Neural cell (in vitro differentiated cells): ENCODE measurements around the gene OR6A2.

Experiments used
- CTCF ChIP-seq: fragments of 450-650 bp; IDR thresholded peaks from 2 replicates; pipeline ENCODE4 v1.5.1; 2014; ENCODE audit warnings: antibody characterized with exemption, mild to moderate bottlenecking, moderate library complexity; ENCODE audit not compliant: poor library complexity, severe bottlenecking
- EP300 ChIP-seq: fragments of 450-650 bp; conservative IDR thresholded peaks from 2 replicates; pipeline ENCODE4 v1.6.1; 2014; ENCODE audit warnings: antibody characterized with exemption, mild to moderate bottlenecking, moderate library complexity; ENCODE audit not compliant: poor library complexity, severe bottlenecking
- EZH2 ChIP-seq: fragments of 200-600, 300-800 bp; shearing (Covaris generic), sonication (generic); IDR thresholded peaks from 2 replicates; pipeline ENCODE4 v1.6.1; 2014; ENCODE audit warnings: antibody characterized with exemption, low read length, borderline replicate concordance, mild to moderate bottlenecking; ENCODE audit not compliant: insufficient read depth, poor library complexity, severe bottlenecking
- MXI1 ChIP-seq: fragments of 450-650 bp; conservative IDR thresholded peaks from 2 replicates; pipeline ENCODE4 v1.6.1; 2014; ENCODE audit warnings: antibody characterized with exemption, mild to moderate bottlenecking; ENCODE audit not compliant: poor library complexity, severe bottlenecking
- POLR2AphosphoS5 ChIP-seq: IDR thresholded peaks from 2 replicates; pipeline ENCODE4 v1.6.1; 2012
- RAD21 ChIP-seq: fragments of 450-650 bp; conservative IDR thresholded peaks from 2 replicates; pipeline ENCODE4 v1.6.1; 2014; ENCODE audit warnings: antibody characterized with exemption, mild to moderate bottlenecking, moderate library complexity
- REST ChIP-seq: IDR thresholded peaks from 2 replicates; pipeline ENCODE4 v1.6.1; 2012; ENCODE audit warnings: borderline replicate concordance
- SMC3 ChIP-seq: fragments of 450-650 bp; conservative IDR thresholded peaks from 2 replicates; pipeline ENCODE4 v1.6.1; 2014; ENCODE audit warnings: antibody characterized with exemption, mild to moderate bottlenecking, moderate library complexity; ENCODE audit not compliant: poor library complexity
- TAF1 ChIP-seq: IDR thresholded peaks from 2 replicates; pipeline ENCODE4 v1.6.1; 2012; ENCODE audit warnings: low read depth

- TF ChIP-seq EZH2: no peak
- TF ChIP-seq TAF1: no peak
- no peak for TF ChIP-seq POLR2AphosphoS5
- no peak for TF ChIP-seq CTCF
- no peak for TF ChIP-seq EP300
- no peak for TF ChIP-seq REST
- no peak for TF ChIP-seq RAD21
- no peak for TF ChIP-seq SMC3
- no peak for TF ChIP-seq MXI1
These were observed 43.5 kb downstream of the OR6A2 start for GRCh38 chr11:6755953-6756347.
